ENCODE measurements around the gene PRKAR2B.

PRKAR2B gene

DNA sequence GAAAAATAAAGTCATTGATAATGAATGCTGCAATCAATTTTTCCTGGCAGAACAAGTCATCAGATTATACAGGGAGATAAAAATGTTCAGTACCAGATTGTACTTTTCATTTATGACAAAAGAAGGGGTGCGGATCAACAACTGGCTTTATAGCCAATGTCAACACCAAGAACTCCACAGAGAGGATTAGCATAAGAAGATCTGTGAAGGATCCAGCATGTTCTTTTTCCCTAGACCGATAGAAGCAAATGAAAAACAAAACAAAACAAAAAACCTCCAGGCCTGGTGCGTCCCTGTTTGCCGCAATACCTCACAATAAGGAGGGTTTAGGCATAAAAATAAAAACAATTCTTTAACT lies 34.7 kb upstream of the PRKAR2B start:
- DNase-seq (ENCODE audit: low spot score) (no peak), ATAC-seq (ENCODE audit: low read depth) (no peak)
- Histone ChIP-seq H3K27me3 (ENCODE audit: insufficient read depth, poor library complexity, severe bottlenecking) (no peaks in the 10 kb centered on the region), H3K4me1 (ENCODE audit: insufficient read depth, poor library complexity, severe bottlenecking) (no peaks in the 10 kb centered on the region), H3K4me3 (ENCODE audit: severe bottlenecking) (no peak overlapping the region), H3K9me3 (ENCODE audit: severe bottlenecking) (no peaks in the 10 kb centered on the region), H3K36me3 (ENCODE audit: low read depth) (no peaks in the 10 kb centered on the region), H3K27ac (ENCODE audit: poor library complexity, severe bottlenecking) (no peak overlapping the region)
- no peak for TF ChIP-seq CTCF (IDR thresholded peaks at IDR 0.05; ENCODE audit: poor library complexity, severe bottlenecking)

DNA sequence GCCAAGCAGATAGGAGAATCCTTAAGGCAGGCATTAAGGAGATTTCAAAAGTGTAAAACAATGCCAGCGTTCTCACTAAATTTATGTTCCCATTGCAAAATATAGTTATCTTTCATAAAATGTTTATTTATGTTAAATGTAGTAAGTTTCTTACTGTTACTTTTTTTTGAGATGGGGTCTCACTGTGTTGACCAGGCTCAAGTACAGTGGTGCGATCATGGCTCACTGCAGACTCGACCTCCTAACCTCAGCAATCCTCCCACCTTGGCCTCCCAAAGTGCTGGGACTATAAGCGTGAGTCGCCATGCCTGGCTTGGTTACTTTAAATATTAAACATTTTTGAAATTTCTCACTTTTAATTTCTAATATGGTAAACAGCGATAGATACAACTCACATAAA lies 31.8 kb upstream of the PRKAR2B start:
- Histone ChIP-seq H3K27me3 (ENCODE audit: insufficient read depth, poor library complexity, severe bottlenecking) (no peaks in the 10 kb centered on the region), H3K4me3 (ENCODE audit: severe bottlenecking) (no peak overlapping the region), H3K9me3 (ENCODE audit: severe bottlenecking) (no peaks in the 10 kb centered on the region), H3K36me3 (ENCODE audit: low read depth) (no peaks in the 10 kb centered on the region), H3K27ac (ENCODE audit: poor library complexity, severe bottlenecking) (no peak overlapping the region), H3K4me1 (ENCODE audit: insufficient read depth, poor library complexity, severe bottlenecking) (no peaks in the 10 kb centered on the region)
- no peak for TF ChIP-seq CTCF (IDR thresholded peaks at IDR 0.05; ENCODE audit: poor library complexity, severe bottlenecking)
- ATAC-seq (ENCODE audit: low read depth) (no peak), DNase-seq (ENCODE audit: low spot score) (no peak)

DNA sequence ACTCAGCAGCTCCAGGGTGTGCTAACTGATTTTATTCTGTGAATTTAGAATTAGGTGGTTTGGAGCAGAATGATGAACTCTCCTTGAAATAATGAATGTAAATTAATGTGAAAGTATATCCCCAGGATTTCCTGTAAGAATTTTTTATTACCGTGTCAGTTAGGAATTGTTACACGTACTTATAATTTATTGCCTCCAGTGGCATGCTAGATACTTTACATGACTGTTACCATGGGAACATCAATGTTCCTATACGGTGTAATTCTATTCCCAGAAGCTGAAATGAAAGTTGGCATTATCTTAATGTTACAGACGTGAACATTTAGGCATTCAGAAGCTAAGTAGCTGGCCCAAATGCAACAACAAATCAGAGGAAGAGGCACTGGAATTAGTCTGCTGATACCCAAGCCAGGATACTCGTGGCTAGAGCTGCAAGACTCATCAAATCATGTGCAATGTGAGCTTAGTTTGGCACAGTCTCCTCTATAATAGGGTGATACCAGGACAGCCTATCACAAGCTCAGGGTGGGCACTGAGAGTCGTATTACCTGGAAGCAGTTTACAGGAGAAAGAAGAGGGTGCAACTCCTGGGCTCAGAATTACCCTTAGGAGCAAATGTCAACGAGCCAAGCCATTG lies 30.0 kb upstream of the PRKAR2B start:
- Histone ChIP-seq H3K9me3 (ENCODE audit: severe bottlenecking) (no peaks in the 10 kb centered on the region), H3K27ac (ENCODE audit: poor library complexity, severe bottlenecking) (no peak overlapping the region), H3K36me3 (ENCODE audit: low read depth) (no peaks in the 10 kb centered on the region), H3K27me3 (ENCODE audit: insufficient read depth, poor library complexity, severe bottlenecking) (no peaks in the 10 kb centered on the region), H3K4me3 (ENCODE audit: severe bottlenecking) (no peak overlapping the region), H3K4me1 (ENCODE audit: insufficient read depth, poor library complexity, severe bottlenecking) (no peaks in the 10 kb centered on the region)
- no peak for DNase-seq (ENCODE audit: low spot score)
- no peak for TF ChIP-seq CTCF (IDR thresholded peaks at IDR 0.05; ENCODE audit: poor library complexity, severe bottlenecking)
- no peak; the same call in 2 of the 3 replicates for ATAC-seq (ENCODE audit: low read depth)

DNA sequence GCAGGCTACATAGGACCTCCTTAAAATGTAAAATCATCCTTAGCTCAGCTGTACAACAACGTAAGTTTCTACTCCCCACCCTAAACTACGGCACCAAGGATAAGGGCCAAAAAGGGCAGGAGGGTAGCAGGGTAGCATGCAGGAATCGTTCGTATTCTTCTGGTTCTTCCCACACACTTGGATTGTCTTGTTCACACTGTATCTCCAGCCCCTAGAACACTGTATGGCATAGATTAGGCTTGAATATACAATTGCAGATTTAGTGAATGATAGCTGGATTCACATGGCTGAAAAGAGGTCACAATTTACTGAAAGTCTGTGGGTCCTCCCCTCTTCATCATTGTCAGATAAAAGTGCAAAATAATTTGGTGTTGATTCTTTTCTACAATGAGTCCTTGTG lies 28.2 kb upstream of the PRKAR2B start:
- Histone ChIP-seq H3K4me1 (ENCODE audit: insufficient read depth, poor library complexity, severe bottlenecking) (no peaks in the 10 kb centered on the region), H3K36me3 (ENCODE audit: low read depth) (no peaks in the 10 kb centered on the region), H3K4me3 (ENCODE audit: severe bottlenecking) (no peak overlapping the region), H3K27me3 (ENCODE audit: insufficient read depth, poor library complexity, severe bottlenecking) (no peaks in the 10 kb centered on the region), H3K27ac (ENCODE audit: poor library complexity, severe bottlenecking) (no peak overlapping the region), H3K9me3 (ENCODE audit: severe bottlenecking) (no peaks in the 10 kb centered on the region)
- TF ChIP-seq CTCF (IDR thresholded peaks at IDR 0.05; ENCODE audit: poor library complexity, severe bottlenecking), result no peak
- no peak for ATAC-seq (ENCODE audit: low read depth)
- no peak for DNase-seq (ENCODE audit: low spot score)

DNA sequence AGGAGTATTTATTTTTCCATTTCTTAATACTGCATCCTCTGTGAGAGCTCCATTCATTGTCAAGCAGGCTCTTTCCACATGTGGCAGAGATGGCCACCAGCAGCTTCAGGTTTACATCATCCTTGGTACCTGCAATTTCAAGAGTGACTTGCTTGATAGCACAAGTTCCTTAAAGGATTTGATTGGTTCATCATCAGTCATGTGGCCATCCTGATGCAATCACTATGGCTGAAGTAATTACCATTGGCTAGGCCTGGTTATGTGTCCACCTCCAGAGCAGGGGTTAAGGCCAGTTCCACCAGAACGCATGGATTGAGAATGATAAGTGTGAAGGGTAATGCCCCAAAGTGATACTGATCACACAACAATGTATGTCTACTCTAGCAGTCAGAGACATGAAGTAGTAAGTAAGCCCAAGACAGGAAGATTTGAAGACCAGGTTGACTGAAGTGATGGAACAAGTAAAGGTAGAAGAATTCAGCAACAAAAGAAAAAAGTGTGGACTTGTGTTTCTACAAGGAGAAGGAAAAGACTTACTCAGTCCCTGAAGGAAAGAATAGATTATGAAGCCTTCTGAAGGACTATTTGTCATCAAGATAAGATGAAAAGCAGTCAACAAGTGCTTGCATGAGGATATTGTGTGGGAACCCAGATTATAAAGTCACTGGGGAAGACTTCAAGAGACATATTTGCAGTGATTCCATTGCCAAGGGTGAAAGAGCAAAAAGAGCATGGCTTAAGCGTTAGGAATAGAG lies 26.4 kb upstream of the PRKAR2B start:
- DNase-seq (ENCODE audit: low spot score), result no peak
- Histone ChIP-seq H3K27ac (ENCODE audit: poor library complexity, severe bottlenecking) (no peak overlapping the region), H3K27me3 (ENCODE audit: insufficient read depth, poor library complexity, severe bottlenecking) (no peaks in the 10 kb centered on the region), H3K4me1 (ENCODE audit: insufficient read depth, poor library complexity, severe bottlenecking) (no peaks in the 10 kb centered on the region), H3K9me3 (ENCODE audit: severe bottlenecking) (no peaks in the 10 kb centered on the region), H3K36me3 (ENCODE audit: low read depth) (no peaks in the 10 kb centered on the region), H3K4me3 (ENCODE audit: severe bottlenecking) (no peak overlapping the region)
- no peak for ATAC-seq (ENCODE audit: low read depth)
- no peak for TF ChIP-seq CTCF (IDR thresholded peaks at IDR 0.05; ENCODE audit: poor library complexity, severe bottlenecking)

Data from RWPE2 (cell line).